ENCODE data around the gene TNFRSF25. TPM values are rescaled to one million over a fixed set of nuclear protein-coding genes. Genes with fewer than 3 reads are reported as not detected.
"Not testable (repeated sequence)": the region's sequence is repeated elsewhere in the genome, so short reads cannot be mapped to it uniquely, and the experiment has no call there.

Gene TNFRSF25
- total RNA-seq, 2 donors from 2014 or later: 68.0 to 88.5 TPM

DNA sequence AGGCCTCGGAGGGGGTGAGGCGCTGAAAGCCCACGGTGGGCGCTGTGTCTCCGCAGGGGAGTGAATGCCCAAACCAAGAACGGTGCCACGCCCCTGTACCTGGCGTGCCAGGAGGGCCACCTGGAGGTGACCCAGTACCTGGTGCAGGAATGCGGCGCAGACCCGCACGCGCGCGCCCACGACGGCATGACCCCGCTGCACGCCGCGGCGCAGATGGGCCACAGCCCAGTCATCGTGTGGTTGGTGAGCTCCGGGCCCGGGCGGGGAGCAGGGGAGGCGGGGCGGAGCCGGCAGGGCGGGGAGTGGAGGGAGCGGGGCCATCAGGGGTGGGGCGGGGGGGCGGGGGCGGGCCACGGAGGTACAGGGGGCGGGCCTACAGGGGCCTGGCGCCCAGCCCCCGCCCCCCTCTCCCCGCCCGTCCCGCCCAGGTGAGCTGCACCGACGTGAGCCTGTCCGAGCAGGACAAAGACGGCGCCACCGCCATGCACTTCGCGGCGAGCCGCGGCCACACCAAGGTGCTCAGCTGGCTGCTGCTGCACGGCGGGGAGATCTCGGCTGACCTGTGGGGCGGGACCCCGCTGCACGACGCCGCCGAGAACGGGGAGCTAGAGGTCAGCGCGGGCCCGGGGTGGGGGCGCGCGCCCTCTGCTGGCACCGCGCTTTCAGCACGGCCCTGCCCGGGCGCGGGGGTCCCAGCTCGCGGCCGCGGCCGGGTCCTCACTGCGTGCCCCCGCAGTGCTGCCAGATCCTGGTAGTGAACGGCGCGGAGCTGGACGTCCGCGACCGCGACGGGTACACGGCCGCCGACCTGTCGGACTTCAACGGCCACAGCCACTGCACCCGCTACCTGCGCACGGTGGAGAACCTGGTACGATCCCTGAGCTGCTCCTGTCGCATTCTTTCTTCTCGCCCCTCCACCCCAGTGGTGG is 25.5 kb downstream of the TNFRSF25 start:
- Mint-ChIP-seq H3K9me3 (no peaks in the 10 kb centered on the region), H3K27ac (no peak overlapping the region), H3K36me3 (no peaks in the 10 kb centered on the region)
- DNase-seq (ENCODE audit: low spot score in 2 of 2) (peak in 1 of 2 donors; percentile 73), ATAC-seq (peak; percentile 87 to 90)

DNA sequence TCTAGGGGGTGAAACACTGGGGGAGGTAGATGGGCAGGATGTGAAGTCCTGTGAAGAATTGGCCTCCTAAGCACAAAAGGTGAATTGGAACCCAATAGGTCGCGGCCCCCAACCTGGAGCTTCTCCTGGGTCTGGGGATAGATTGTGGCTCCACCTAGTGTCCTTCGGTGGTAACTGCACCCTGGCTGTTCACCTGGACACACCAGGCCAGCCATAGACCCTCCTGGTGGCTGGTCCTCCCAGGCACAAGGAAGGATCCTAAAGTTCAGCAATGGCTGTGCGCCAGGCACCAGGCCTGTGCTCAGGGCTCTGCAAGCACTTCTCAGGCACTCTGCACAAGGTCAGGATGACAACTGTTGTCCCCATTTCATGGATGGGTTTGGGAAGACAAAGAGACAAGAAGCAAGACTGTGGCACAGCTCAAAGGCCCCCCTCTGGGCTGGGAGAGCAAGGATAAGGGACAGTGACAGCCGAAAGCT is 27.9 kb downstream of the TNFRSF25 start:
- no peak overlapping the region for H3K27ac Mint-ChIP-seq

DNA sequence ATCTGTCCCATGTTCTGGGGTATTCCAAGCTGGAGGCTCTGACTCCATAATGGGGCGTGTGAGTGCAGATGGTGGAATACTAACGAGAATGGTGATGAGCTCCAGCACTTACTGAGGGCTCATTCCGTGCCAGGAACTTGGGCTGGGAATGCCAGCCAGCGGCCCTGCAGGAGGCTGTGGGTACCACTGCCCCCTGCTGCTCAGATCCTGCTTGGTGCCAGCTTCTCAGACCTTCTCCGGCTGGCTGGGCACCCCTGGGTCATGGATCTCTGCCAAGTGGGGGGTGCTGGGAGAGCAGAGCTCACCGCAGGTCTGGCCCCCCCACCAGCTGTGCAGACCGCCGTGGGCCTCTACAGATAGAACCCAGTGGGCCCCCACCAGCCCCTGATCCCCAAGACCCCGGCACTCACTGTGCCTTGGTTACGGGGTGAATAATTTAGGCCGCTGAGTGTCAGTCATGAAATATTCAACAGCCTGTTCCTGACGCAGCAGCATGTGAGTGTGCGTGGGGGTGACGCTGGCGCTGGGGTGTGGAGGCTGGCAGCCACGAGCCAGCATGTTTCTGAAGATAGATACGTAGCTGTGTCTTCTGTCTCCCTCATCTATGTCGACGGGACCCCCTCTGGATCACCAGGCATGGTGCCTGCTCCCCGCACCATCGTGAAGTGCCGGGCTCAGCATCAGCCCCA is 28.8 kb downstream of the TNFRSF25 start:
- not testable (repeated sequence) for ATAC-seq; H3K27ac Mint-ChIP-seq; H3K36me3 Mint-ChIP-seq; DNase-seq (ENCODE audit: low spot score in 2 of 2); H3K9me3 Mint-ChIP-seq

More for the DNA sequence above, 27.9 kb downstream of the TNFRSF25 start:
- DNase-seq (ENCODE audit: low spot score in 2 of 2) (peak in 1 of 2 donors; percentile 81), ATAC-seq (peak; percentile 66 to 69)
- no peaks in the 10 kb centered on the region for H3K9me3 Mint-ChIP-seq
- no peaks in the 10 kb centered on the region for H3K36me3 Mint-ChIP-seq

DNA sequence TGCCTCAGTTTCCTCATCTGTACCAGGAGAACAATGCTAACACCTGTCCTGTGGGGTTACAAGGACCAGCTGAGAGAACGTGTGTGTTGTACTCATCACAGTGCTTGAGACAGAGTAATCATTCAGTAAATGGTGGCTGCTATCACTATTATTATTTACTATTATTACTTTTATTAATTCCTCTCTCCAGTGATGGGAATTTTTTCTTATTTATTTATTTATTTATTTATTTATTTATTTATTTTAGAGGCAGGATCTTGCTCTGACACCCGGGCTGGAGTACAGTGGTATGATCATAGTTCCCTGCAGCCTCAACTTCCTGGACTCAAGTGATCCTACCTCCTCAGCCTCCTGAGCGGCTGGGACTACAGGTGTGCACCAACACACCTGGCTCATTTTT is 29.7 kb downstream of the TNFRSF25 start:
- H3K9me3 Mint-ChIP-seq; ATAC-seq; H3K36me3 Mint-ChIP-seq; H3K27ac Mint-ChIP-seq; DNase-seq (ENCODE audit: low spot score in 2 of 2): not testable (repeated sequence)

DNA sequence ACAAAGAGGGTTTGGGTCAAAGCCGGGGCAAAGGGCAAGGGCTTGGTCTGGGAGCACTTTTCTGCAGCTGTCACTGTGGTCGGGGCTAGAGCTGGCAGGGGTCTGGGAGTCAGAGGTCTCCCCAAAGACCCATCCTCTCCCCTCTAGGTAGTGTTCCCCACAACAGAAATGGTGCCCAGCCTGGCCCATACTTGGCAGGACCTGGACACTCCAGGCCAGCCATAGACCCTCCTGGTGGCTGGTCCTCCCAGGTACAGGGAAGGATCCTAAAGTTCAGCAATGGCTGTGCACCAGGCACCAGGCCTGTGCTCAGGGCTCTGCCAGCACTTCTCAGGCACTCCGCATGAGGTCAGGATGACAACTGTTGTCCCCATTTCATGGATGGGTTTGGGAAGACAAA is 30.4 kb downstream of the TNFRSF25 start:
- no peak for ATAC-seq
- Mint-ChIP-seq H3K36me3 (no peaks in the 10 kb centered on the region), H3K9me3 (no peaks in the 10 kb centered on the region), H3K27ac (no peak overlapping the region)
- DNase-seq (ENCODE audit: low spot score in 2 of 2): no peak

DNA sequence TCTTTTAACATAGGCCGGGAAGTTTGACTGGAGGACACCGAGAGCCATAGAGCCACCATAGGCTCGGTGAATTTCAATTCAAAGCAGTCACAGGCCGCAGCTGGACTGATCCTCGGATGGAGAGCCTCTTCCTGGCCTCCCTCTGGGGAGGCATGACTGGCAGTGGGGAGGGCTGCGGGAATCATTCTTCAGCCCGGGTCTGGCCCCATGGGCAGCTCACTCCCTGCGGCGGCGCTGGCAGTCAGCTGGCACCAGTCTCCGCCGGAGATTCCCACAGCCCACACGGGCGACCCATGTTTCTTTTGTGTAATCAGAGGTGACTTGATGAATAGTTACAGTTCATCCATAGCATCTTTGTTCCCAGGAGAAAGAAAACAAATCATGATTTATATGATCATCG is 30.8 kb downstream of the TNFRSF25 start:
- DNase-seq (ENCODE audit: low spot score in 2 of 2) (no peak), ATAC-seq (no peak)
- H3K36me3 Mint-ChIP-seq: no peaks in the 10 kb centered on the region
- H3K27ac Mint-ChIP-seq: no peak overlapping the region
- no peaks in the 10 kb centered on the region for H3K9me3 Mint-ChIP-seq

DNA sequence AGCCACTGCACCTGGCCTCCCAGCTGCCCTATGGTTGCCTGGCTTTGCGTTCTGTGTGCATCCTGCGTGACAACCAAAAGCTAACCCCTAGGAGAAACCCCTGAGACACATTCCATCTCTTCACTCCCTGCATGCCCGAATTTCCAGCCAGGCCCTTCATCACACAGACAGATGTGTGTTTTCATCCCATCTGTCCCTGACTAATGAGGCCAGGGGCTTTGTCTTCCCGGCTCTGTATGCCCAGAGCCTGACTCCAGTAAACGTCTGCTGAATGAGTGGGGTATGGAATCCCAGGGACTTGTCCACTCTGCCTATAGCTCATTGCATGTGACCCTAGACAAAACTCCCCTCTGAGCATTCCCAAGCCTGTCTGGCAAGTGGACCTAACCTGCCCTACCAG is 31.8 kb downstream of the TNFRSF25 start:
- no peak overlapping the region for H3K27ac Mint-ChIP-seq
- DNase-seq (ENCODE audit: low spot score in 2 of 2): no peak
- no peaks in the 10 kb centered on the region for H3K9me3 Mint-ChIP-seq
- no peaks in the 10 kb centered on the region for H3K36me3 Mint-ChIP-seq
- ATAC-seq: no peak

DNA sequence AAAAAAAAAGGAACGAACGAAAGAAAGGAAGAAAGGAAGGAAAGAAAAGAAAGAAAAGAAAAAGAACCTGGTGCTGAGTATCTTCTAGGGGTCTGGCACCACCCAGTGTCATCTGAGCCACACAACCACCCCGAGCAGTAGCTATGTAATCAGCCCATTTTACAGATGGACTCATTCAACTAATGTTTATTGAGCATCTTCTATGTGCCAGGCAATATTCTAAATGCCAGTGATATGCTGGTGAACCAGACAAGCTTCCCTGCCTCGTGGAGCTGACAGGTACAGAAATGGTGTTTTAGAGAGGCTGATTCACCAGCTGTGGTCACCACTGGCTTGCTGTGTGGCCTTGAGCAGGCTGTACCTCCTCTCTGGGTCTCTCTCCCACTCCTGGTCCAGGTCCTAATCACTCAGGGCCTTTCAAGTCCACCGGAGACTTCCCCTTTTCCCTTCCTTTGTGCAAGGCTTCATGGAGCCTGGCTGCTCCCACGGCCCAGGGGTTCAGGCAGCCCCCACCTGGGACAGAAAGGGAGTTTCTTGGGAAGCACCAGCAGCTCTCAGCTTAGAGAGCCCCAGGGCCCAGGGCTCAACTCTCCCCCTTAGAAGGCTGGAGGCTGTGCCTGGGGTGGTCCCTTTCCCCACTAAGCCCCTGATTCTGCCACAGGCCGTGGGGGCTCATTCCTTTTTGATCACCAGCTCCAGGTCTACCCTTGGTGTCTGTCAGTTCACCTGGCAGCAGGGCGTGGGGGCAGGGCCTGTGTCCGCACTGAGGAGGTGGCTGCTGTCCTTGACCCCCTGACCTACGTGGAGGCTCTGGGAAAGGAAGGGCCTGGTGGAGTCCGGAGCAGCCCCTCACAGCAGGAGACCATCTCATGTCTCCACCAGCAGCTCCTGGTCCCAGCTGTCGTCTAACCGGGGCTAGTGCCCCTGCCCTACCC is 34.1 kb downstream of the TNFRSF25 start:
- H3K27ac Mint-ChIP-seq; H3K36me3 Mint-ChIP-seq; H3K9me3 Mint-ChIP-seq; DNase-seq (ENCODE audit: low spot score in 2 of 2): not testable (repeated sequence)
- peak in 1 of 2 donors; percentile 46 for ATAC-seq

DNA sequence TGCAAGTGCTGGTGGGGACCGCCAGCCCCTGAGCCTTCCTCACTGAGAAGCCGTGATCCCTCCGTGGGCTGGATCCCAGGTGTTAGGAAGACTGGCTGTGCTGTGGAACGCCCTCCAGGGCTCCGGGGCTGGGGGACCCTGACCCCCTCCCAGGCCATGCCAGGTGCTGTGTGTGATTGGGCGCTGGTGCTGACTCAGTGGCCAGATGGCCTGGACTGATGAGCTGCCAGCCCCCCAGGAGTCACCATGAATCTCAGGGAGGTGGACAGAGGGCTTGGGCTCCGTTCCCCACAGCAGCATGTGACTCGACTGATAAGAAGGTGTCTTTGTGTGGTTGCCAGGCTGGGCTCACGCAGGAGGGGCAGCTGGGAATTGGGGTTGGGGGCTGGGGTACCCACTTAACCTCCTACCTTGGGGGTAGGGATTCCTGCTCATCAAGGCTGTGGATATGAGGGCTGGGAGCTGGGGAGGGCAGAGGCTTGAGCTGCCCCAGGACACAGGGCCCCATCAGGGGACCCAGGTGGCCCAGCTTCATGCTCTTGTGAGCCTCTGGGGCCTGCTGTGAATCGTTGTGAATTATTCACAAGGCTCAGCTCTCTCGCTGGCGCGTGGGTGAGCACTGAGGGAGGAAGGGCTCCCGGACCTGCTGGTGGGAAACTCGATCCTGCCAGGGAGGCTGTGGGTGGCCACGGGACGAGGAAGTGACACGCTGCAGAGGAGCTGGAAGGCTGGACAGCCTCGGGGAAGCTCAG is 36.1 kb downstream of the TNFRSF25 start:
- not testable (repeated sequence) for H3K36me3 Mint-ChIP-seq; ATAC-seq; DNase-seq (ENCODE audit: low spot score in 2 of 2); H3K9me3 Mint-ChIP-seq
- peak overlapping the region in 1 of 2 donors; percentile 41 for H3K27ac Mint-ChIP-seq

DNA sequence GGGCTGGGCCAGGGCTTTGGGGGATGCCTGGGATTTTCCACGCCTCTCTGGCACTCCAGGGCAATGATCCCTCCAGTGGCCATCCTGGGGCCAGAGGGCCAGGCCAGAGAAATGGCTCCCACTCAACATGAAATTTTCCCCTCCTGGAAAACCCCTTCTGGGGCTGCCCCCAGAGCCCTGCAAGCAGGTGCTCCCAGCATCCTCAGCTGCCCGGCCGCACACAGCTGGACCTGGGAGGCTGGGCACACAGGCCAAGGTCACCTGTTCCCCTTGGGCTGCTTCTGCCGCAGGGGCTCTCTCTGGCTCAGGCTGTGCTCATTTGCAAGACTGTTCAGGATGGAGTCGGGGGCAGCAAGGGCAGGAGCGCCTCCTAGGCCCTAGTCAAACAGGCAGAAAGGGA is 37.5 kb downstream of the TNFRSF25 start:
- ATAC-seq; DNase-seq (ENCODE audit: low spot score in 2 of 2): not testable (repeated sequence)

DNA sequence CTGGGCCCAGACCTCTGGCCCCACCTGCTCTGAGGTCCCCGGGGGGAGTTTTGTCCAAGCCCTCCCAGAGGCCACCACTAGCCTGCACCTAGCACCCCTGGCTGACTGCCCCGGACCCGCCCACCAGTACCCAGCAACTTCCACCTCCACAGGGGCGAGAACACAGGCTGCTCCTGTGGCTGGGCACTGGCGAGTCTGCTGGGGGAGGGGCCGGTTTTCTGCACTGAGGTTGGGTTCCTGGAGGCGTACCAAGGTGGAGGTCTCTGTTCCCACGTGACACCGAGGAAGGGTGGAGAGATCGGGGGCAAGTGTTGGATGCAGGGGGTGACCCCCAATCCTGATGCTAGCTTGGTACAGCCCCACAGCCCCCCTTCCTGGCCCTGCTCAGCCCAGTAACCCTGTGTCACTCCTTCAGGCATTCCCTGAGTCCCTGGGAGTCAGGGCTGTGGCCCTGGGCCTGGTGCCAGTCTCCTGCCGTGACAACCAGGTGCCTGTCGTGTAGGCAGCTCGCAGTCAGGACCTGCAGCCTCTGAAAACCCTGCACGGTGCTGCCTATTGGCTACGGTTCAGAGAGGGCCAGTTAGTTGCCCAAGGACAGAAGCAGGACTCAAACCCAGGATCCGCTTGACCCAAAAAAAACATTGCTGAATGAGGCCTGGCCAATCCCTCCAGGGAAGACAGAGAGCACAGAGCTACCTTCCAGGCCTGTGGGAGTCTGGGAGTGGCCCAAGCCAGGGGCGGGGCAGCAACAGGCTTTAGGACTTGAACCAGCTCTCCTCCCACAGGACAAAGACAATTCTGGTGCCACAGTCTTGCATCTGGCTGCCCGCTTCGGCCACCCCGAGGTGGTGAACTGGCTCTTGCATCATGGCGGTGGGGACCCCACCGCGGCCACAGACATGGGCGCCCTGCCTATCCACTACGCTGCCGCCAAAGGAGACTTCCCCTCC is 38.3 kb downstream of the TNFRSF25 start:
- Mint-ChIP-seq H3K9me3 (no peaks in the 10 kb centered on the region), H3K36me3 (no peaks in the 10 kb centered on the region), H3K27ac (no peak overlapping the region)
- DNase-seq (ENCODE audit: low spot score in 2 of 2): no peak
- no peak for ATAC-seq

More for the DNA sequence above, 37.5 kb downstream of the TNFRSF25 start:
- H3K27ac Mint-ChIP-seq, H3K36me3 Mint-ChIP-seq, H3K9me3 Mint-ChIP-seq: not testable (repeated sequence)

DNA sequence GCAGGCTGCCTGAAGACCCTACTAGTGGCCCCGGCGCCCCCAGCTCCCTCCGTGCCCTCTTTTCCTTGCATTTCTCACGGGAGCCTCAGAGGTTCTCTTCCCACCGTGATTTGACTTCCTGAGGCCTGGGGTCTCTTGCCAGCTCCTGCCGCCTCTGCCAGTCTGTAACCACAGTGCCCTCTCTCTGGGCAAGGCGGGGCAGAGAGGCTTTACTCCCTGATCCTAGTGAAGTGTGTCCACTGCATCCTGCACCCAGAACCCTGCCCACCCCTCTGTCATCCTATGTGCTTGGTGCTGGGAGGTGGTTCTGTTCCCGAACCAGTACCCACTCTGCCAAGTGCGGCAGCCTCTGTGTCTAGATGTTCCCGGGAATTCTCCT is 39.0 kb downstream of the TNFRSF25 start:
- H3K36me3 Mint-ChIP-seq: no peaks in the 10 kb centered on the region
- no peak for DNase-seq (ENCODE audit: low spot score in 2 of 2)
- no peak overlapping the region for H3K27ac Mint-ChIP-seq
- no peak for ATAC-seq
- H3K9me3 Mint-ChIP-seq: no peaks in the 10 kb centered on the region

DNA sequence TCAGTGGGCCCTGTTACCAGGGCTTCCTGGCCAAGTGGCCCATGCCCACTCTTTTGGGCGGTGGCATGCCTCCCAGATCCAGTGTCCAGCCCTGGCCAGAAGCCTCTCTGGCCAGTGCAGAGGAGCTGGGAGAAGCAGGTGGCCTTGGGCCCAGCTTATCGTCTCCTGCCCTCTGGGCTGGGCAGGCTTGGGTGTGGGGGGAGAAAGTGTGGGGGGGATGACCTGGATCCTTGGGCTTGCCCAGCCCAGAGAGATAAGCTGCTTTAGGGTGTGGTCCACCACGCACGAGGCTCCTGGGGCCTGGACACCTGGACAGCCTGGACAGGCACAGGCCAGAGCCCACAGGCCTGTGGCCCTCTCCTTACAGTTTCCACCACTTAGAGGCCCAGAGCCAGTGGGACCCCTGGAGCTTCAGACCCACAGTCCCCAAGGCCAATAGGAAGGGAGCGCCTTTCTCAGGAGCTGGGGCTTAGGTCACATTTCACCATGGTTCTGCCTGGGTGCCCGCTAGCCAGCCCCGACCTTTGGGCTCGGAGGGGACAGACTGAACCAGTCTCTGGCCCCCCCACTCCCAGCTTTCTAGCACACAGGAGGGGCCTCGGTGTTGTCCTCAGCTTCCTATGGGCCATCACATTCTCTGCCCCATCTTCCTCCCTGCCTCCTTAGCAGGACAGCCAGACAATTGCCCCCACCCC is 39.5 kb downstream of the TNFRSF25 start:
- ATAC-seq (no peak), DNase-seq (ENCODE audit: low spot score in 2 of 2) (no peak)
- Mint-ChIP-seq H3K27ac (no peak overlapping the region), H3K9me3 (no peaks in the 10 kb centered on the region), H3K36me3 (no peaks in the 10 kb centered on the region)

DNA sequence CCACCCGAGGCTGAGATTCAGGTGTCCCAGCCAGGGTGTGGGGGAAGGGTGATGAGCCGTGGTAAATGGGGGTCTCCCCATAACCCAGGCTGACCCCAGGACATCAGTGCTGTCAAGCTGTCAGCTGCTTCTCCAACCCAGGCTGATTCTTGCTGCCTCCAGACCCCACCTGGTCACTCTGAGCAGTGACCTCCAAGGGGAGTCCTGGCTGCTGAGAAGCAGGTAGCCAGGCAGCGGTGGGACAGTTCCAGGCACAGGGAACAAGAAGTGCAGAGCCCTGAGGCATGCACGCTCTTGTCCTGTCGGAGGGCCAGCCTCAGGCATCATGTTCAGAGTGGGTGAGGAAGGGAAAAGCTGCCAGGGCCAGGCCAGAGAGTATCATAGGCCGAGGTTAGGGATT is 40.3 kb downstream of the TNFRSF25 start:
- DNase-seq (ENCODE audit: low spot score in 2 of 2) (no peak), ATAC-seq (no peak)
- H3K36me3 Mint-ChIP-seq: no peaks in the 10 kb centered on the region
- H3K9me3 Mint-ChIP-seq: no peaks in the 10 kb centered on the region
- H3K27ac Mint-ChIP-seq: no peak overlapping the region

Data from activated naive CD4-positive, alpha-beta T cell treated with anti-CD3 and anti-CD28 coated beads, Interleukin-2, amount 50 U/mL, for 72 hours (primary cell).